Upper lobe of left lung (tissue), 4 donors: Measurements from ENCODE around the gene IL1RAPL1.

Experiments
- CTCF ChIP-seq, 6 experiments: fragments of 450-650 bp in 4 of 6; fragments of 200-600 bp in 2 of 6; sonication (generic) in 2 of 6; IDR thresholded peaks; one replicate each; pipeline ENCODE4 v1.5.1; 2016 to 2019; ENCODE audit warnings: antibody characterized with exemption in 6 of 6
- EP300 ChIP-seq, 4 donors: sonication (generic); formaldehyde crosslinking; IDR thresholded peaks; one replicate each; pipeline ENCODE4 v1.5.1; 2017; ENCODE audit warnings: antibody characterized with exemption in 4 of 4, control low read depth in 2 of 4

GRCh38 chrX:29926659-29927058 is 1339.4 kb downstream of the IL1RAPL1 start:
- TF ChIP-seq CTCF (IDR thresholded peaks at IDR 0.05), result no peak
- TF ChIP-seq EP300 (IDR thresholded peaks at IDR 0.05), result no peak
